Dermis blood vessel endothelial cell (primary cell): ENCODE measurements around the gene DGCR6L. TPM values are rescaled to one million over a fixed set of nuclear protein-coding genes. Genes with fewer than 3 reads are reported as not detected.
"Not testable (repeated sequence)": the region's sequence is repeated elsewhere in the genome, so short reads cannot be mapped to it uniquely, and the experiment has no call there.

ENCODE experiments used
- DNase-seq: peaks from one replicate; pipeline ENCODE4 v3.0.0; 2010
- total RNA-seq: library from RNA; depleted of rRNA; stranded (reverse); fragments of >200 nt; gene quantifications from 2 replicates; pipeline ENCODE4 v1.2.3, GENCODE V29; 2014

Gene DGCR6L
- total RNA-seq, 1 donor from 2014 or later: 62.5 TPM

DNA sequence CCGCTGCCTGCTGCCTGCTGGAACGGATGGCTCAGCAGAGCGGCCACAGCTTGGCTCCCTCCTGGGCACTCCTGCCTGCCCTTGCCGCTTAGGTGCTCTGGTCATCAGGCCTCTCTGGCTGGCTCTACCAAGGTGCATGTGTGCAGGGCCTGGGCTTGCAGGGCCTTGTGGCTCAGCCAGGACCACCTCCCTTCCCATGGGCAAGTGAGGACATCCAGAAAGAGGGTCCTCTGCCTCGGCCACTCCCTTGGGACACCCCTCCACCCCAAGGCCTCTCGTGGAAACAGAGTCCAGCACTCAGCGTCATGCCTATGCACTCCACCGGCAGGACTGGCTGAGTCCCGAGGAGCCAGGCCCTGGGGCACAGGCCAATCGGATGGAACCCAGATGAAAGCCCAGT lies 45.5 kb downstream of the DGCR6L start:
- DNase-seq: not testable (repeated sequence)

DNA sequence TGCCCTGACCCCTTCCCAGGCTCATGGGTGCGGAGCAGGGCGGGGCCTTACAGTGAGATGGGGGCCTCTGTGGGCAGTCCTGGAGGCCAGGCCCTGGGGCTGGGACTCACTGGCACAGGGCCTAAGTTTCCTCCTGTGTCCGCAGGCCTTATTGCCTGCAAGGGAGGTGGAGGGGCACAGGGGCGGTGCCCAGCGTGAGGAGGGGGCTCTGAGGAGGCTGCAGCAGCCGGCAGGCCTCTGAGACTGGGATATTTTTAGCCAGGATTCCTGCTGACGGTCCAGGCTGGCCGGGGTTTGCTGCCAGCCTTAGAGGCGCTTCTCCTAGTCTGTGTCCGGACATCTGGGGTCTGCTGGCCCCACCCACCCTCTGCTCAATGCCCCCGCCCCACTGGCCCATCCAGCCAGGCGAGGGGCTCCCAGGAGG lies 46.1 kb downstream of the DGCR6L start:
- DNase-seq: no peak

DNA sequence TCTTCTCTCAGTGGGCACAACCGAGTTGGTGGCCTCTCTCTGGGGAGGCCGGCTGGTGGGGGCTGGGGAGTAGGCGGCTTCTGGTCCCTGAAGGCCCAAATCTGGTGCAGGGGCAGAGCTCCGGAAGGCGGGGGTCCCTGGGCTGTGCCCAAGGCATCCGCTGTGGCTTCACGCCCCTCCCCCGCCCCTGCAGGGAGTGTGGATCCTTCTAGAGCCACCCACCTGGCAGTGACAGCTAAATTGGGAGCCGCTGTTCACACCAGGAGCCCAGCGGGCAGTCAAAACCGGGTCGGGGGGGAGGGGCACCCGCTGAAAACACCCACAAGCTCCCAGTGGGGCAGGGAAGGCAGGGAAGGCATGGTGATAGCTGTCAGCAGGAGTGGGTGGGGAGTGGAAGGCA lies 47.2 kb downstream of the DGCR6L start:
- no peak for DNase-seq

- no peak for DNase-seq
These were observed 47.7 kb downstream of the DGCR6L start for GRCh38 chr22:20272174-20272573.

DNA sequence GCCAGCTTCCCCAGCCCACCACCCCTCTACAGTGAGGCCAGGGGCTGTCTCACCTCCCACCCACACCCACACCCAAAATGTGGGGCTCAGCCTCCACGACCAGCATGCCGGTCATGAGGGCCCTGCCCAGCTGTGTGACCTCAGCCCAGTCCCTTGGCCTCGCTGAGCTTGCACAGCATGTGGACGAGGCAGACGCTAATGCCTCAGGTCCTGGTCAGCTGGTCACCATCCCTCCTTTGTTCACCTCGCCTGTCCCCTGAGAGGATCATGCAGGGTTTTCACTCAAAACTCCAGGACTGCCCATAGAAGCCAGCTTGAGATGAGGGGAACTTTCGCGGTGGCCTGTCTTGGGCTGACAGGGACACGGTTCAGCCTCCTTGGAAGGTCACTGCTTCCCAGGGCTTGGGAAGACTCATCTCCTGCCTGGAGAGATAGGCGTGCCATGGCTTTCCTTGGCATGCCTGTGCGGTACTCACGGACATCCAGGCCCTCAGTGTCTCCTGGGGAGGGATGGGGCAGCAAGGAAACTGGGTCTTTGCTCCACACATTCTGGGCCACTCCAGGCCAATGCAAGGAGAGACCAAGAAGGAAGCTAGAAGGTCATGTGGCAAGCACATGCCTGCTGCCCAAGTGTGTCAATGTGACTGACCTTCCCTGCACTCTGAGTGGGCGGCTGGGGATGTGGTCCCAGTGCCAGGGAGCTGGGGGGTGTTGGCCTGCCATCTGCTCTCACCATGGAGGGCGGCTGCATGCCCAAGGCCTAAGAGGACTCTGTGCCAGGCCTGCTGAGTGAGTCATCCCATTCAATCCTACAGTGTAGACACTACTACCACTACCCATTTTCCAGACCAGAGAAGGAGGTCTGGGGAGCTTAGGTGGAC lies 48.5 kb downstream of the DGCR6L start:
- DNase-seq: no peak

GRCh38 chr22:20270190-20271113 lies 49.4 kb downstream of the DGCR6L start:
- not testable (repeated sequence) for DNase-seq

DNA sequence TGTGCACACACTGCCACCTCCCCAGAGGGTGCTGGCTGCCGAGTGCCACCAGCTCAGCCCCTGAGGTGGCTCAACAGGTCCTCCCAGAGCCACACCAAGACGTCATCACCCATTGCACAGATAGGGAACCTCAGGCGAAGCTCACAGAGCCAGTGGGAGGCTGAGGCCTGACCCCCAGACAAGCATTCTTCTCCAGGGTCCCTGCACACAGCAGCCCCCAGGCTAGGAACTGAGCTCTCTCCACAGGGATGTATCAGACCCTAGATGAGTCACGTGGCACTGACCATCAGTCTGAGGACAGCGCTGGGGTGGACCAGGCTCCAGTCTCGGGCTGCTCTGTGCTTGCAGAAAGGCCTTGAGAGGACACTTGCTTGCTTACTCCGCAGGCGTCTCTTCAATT lies 50.2 kb downstream of the DGCR6L start:
- not testable (repeated sequence) for DNase-seq

DNA sequence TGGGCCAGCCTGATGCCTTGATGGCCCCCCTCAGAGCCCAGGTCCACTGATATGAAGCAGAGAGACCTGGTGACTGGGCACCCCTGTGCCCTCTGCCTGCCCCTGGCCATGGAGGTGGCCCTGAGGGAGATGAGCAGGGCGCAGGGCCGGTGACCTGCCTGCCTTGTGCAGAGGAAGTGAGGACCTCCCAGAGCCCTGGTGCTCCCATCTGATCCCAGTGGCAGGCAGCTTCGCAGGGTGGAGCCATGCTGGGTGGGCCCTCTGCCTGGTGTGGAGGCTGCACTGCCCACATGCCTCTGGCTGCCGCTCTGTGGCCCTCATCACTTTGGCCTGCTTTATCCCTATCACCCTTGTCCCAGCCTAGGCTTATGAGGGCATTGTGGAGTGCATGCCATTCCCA lies 50.7 kb downstream of the DGCR6L start:
- not testable (repeated sequence) for DNase-seq

GRCh38 chr22:20268279-20269012 lies 51.4 kb downstream of the DGCR6L start, which contains the start of gene RTN4R:
Gene RTN4R, minus strand, starts transcription at chr22:20268318. Its CDS starts 226 bp downstream, at chr22:20268092.
- peak; percentile 67 for DNase-seq

DNA sequence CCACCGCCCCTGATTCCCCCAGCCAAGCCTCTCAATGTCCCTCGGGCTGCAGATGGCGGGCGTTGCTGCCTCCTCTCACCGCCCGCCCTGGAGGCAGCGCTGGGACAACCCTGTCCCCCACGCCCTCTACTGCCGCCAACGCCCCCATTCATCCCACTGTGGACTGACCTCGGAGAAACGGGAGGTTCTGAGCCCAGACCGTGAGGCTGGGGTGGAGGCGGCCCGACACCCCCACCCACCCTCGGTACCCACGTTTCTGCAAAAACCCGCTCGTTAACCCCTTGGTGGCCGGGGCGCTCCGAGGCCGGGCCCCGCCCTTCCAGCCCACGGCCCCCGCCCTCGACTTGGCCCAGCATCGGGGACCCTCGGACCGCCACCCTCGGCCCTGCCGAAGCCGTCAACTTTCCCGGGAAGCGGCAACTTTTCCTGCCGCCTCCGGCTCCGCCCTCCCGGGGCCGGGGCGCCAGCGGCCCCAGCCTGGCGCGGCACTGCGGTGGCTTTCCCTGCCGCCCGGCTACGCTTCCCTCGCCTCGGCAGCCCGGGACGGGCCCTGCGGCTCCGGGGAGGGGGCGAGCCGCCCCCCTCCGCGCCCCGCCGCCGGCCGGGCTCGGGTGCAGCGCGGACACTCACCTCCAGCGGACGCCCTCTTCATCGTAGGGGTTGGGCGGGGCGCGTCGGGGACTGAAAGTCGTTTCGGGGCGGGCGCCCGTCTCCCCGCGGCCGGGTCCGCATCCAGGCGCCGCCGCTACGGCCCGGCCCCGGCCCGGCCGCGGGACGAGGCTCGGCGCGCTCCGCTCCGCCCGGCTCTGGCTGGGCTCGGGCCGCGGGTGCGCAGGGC lies 52.2 kb downstream of the DGCR6L start:
- no peak for DNase-seq

GRCh38 chr22:20266667-20267440 lies 53.0 kb downstream of the DGCR6L start:
- not testable (repeated sequence) for DNase-seq

- not testable (repeated sequence) for DNase-seq
These were observed 53.8 kb downstream of the DGCR6L start for GRCh38 chr22:20265772-20266666.

DNA sequence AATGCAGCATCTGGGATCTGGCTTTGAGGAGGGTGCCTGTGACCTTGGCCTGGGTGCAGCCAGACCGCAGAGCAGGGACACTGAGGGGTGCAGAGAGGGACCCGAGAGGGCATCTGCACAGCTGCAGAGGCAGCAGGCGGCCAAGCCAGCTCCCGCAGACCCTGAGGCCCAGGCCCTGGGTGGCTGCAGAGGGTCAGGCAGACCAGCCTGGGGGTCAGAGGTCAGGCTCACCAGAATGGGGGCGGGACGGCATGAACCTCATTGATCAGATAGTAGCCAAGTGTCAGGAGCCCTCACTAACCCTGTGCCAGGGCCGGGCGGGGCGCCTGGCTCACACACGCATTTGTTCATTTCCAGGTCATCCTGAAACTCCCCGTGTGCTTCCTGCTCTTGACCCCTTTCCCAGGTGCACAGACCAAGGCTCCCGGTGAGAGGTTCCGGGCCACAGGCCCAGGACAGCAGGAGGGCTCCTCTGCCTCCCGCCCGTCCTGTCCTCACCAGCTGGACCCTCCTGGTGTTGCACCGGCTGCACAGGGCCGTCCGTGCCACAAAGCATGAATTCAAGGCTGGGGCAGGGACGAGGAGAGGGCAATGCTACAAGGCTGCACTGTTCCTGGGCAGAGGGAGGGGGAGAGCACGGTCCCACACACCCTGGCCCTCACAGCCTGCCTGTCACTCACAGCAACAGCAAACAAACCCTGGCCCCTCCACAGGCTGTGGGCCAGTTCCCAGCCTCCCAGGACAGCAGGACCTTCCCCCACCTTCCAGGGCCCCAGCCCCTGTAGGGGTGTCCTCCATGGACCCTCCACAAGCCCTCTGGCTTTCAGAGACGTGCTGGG lies 55.0 kb downstream of the DGCR6L start:
- DNase-seq: no peak

Other genes starting within 250 kb of the DGCR6L start
- gene DGCR8, start 239.8 kb downstream of the DGCR6L start, total RNA-seq: 30.2 and 30.3 TPM in 2 replicates
- 239 and 338 TPM in 2 replicates for gene RANBP1, start 204.0 kb downstream of the DGCR6L start, total RNA-seq
- gene TRMT2A, start 202.8 kb downstream of the DGCR6L start, total RNA-seq: 39.9 and 48.8 TPM in 2 replicates
- 9.0 and 20.4 TPM in 2 replicates for gene ZDHHC8, start 188.3 kb downstream of the DGCR6L start, total RNA-seq
- 9.4 and 11.1 TPM in 2 replicates for gene CCDC188, start 169.0 kb downstream of the DGCR6L start, total RNA-seq
- 0.68 and 2.7 TPM in 2 replicates for gene RTN4R, start 51.7 kb downstream of the DGCR6L start, total RNA-seq
- 19.7 and 21.3 TPM in 2 replicates for gene ZNF74, start 74.1 kb upstream of the DGCR6L start, total RNA-seq
- gene SCARF2, start 117.8 kb upstream of the DGCR6L start, total RNA-seq: 9.7 and 12.0 TPM in 2 replicates
- 19.5 and 28.1 TPM in 2 replicates for gene KLHL22, start 175.7 kb upstream of the DGCR6L start, total RNA-seq
- gene MED15, start 187.6 kb upstream of the DGCR6L start, total RNA-seq: 33.0 and 37.8 TPM in 2 replicates